ENCODE data around the gene CHURC1. TPM values are rescaled to one million over a fixed set of nuclear protein-coding genes. Genes with fewer than 3 reads are reported as not detected.

The CHURC1 gene
- total RNA-seq, 2 donors from 2014 or later, result 29.1 to 43.2 TPM

DNA sequence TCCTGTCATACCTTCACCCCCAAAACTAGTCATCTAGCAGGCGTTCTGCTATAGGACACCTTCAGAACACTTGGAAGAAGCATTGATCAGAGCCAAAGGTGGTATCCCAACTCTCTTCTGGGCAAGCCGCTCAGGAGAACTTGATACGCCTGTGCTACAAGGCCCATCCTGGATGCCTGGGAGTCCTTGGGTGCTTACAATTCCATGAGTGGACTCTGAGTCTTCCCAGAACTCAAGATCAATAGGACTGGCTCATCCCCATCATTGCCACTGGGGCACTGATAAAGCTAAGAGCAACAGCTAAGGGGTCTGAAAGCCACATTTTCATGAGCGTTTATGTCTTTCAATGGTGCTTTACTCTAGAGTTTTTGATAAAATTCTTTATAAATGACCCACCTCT is 36.4 kb upstream of the CHURC1 start:
- H3K4me3 ChIP-seq, result no peak overlapping the region
- H3K9me3 ChIP-seq, result no peaks in the 10 kb centered on the region
- intact Hi-C loops (cut with DNase I), result no loop called here
- H3K27ac ChIP-seq, result no peak overlapping the region
- no peaks in the 10 kb centered on the region for H3K36me3 ChIP-seq (replicated peaks in 1 of 2; ENCODE audit: insufficient read depth in 1 of 2, low read depth in 2 of 2)
- no peak for ATAC-seq
- peaks cover 18% of the 10 kb centered on the region for H3K4me1 ChIP-seq
- DNase-seq, result no peak
- no peaks in the 10 kb centered on the region for H3K27me3 ChIP-seq
- no peak for TF ChIP-seq POLR2A (IDR thresholded peaks at IDR 0.05)
- TF ChIP-seq, protein P1, sequence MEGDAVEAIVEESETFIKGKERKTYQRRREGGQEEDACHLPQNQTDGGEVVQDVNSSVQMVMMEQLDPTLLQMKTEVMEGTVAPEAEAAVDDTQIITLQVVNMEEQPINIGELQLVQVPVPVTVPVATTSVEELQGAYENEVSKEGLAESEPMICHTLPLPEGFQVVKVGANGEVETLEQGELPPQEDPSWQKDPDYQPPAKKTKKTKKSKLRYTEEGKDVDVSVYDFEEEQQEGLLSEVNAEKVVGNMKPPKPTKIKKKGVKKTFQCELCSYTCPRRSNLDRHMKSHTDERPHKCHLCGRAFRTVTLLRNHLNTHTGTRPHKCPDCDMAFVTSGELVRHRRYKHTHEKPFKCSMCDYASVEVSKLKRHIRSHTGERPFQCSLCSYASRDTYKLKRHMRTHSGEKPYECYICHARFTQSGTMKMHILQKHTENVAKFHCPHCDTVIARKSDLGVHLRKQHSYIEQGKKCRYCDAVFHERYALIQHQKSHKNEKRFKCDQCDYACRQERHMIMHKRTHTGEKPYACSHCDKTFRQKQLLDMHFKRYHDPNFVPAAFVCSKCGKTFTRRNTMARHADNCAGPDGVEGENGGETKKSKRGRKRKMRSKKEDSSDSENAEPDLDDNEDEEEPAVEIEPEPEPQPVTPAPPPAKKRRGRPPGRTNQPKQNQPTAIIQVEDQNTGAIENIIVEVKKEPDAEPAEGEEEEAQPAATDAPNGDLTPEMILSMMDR (IDR thresholded peaks at IDR 0.05), result no peak
- WGBS, 2 donors, result 89 to 96% methylated on average over 4 of the region's 4 CpGs

GRCh38 chr14:64878837-64879634 is 35.2 kb upstream of the CHURC1 start:
- Histone ChIP-seq H3K36me3 (replicated peaks in 1 of 2; ENCODE audit: insufficient read depth in 1 of 2, low read depth in 2 of 2) (no peaks in the 10 kb centered on the region), H3K4me1 (peaks cover 18% of the 10 kb centered on the region), H3K27ac (peak overlapping the region in 3 of 4 donors; percentile 31 to 69 (median 67)), H3K9me3 (no peaks in the 10 kb centered on the region), H3K4me3 (peak overlapping the region; percentile 26 to 62), H3K27me3 (no peaks in the 10 kb centered on the region)
- intact Hi-C loops (cut with DNase I), result no loop called here
- DNase-seq (peak; percentile 9 to 54 (median 18)), ATAC-seq (peak; percentile 25)
- TF ChIP-seq, protein P1 (IDR thresholded peaks at IDR 0.05), result no peak
- WGBS, 2 donors, result 4 to 7% methylated on average over 24 to 42 of the region's 43 CpGs

DNA sequence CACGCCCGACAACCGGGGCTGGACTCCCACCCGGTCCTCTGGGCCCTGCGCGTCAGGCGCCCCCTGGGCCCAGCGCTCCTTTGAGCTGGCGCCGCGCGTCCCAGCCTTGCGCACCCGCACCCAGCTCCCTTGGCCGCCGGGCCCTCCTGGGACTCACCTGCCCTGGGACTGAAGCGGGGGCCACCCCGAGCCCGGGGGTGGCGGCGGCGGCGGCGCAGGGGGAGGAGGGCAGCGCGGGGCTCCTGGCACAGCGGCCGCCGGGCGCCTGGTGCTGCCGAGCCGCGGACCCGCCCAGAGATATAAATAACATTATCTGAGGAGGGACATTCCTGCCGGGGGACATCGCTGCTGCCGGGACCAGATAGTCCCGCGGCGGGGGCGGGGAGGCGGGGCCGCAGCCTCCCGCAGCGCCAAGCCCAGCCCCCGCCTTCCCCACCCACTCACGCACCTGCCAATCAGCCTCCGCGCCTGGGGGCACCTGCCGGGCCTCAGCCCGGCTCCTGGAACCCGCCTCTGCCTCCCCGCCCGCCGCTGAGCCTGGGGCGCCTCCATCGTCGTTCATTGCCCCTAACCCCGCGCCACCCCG is 34.5 kb upstream of the CHURC1 start, which contains the start of gene SPTB:
SPTB (minus strand) TSS at position 273 of the 586 bp plus-strand sequence. CDS start 56,813 bp downstream, outside the sequence.
- Histone ChIP-seq H3K27ac (peak within 1 kb of the TSS in 3 of 4 donors; percentile 51 to 69 (median 67)), H3K36me3 (replicated peaks in 1 of 2; ENCODE audit: insufficient read depth in 1 of 2, low read depth in 2 of 2) (no peaks in the 10 kb centered on the region), H3K4me3 (peak within 1 kb of the TSS; percentile 26 to 62), H3K9me3 (no peaks in the 10 kb centered on the region), H3K4me1 (peaks cover 18% of the 10 kb centered on the region), H3K27me3 (no peaks in the 10 kb centered on the region)
- DNase-seq (peak; percentile 42 to 79 (median 58)), ATAC-seq (peak; percentile 74)
- intact Hi-C loops (cut with DNase I), result no loop called here
- TF ChIP-seq, protein P1 (IDR thresholded peaks at IDR 0.05), result no peak
- no peak for TF ChIP-seq POLR2A (IDR thresholded peaks at IDR 0.05)
- WGBS, 2 donors, result 0% methylated on average over 35 of the region's 61 CpGs; no CpG with 5 or more reads in 1 of the 2 donors

- WGBS, 2 donors, result 2 to 3% methylated on average over 30 to 48 of the region's 49 CpGs
- H3K27ac ChIP-seq, result peak overlapping the region in 3 of 4 donors; percentile 51 to 69 (median 67)
These were observed 33.8 kb upstream of the CHURC1 start for GRCh38 chr14:64880221-64881121.

More at GRCh38 chr14:64880221-64881121, 33.8 kb upstream of the CHURC1 start:
- no peaks in the 10 kb centered on the region for H3K9me3 ChIP-seq
- ATAC-seq (peak; percentile 83), DNase-seq (peak; percentile 54 to 79 (median 63))
- TF ChIP-seq POLR2A (IDR thresholded peaks at IDR 0.05), result peak in 2 of 3 donors; percentile 49 to 56
- TF ChIP-seq, protein P1 (IDR thresholded peaks at IDR 0.05), result peak in 4 of 7 experiments; percentile 12 to 29 (median 16)
- peaks cover 18% of the 10 kb centered on the region for H3K4me1 ChIP-seq
- no peaks in the 10 kb centered on the region for H3K27me3 ChIP-seq
- H3K36me3 ChIP-seq (replicated peaks in 1 of 2; ENCODE audit: insufficient read depth in 1 of 2, low read depth in 2 of 2), result no peaks in the 10 kb centered on the region
- intact Hi-C loops (cut with DNase I), result no loop called here
- peak overlapping the region; percentile 26 to 62 for H3K4me3 ChIP-seq
